ENCODE data around the gene VENTX. TPM values are rescaled to one million over a fixed set of nuclear protein-coding genes. Genes with fewer than 3 reads are reported as not detected.
"Not testable (repeated sequence)": the region's sequence is repeated elsewhere in the genome, so short reads cannot be mapped to it uniquely, and the experiment has no call there.

VENTX gene
- total and polyA plus RNA-seq, 9 donors = 0.04 to 0.24 (median 0.17) TPM

GRCh38 chr10:133226251-133226808 is 11.3 kb upstream of the VENTX start:
- H3K9me3 ChIP-seq (replicated peaks; ENCODE audit: control insufficient read depth, low read depth, low read length) = no peaks in the 10 kb centered on the region
- WGBS (ENCODE audit: insufficient coverage) = 51% methylated on average over 30 of the region's 30 CpGs
- no peak overlapping the region for H3K4me3 ChIP-seq (ENCODE audit: low read length)
- H3K4me1 ChIP-seq (ENCODE audit: control insufficient read depth, insufficient read depth, low read length) = no peaks in the 10 kb centered on the region
- H3K36me3 ChIP-seq (ENCODE audit: control insufficient read depth, insufficient read depth, low read length) = no peaks in the 10 kb centered on the region
- peaks cover 67% of the 10 kb centered on the region for H3K27me3 ChIP-seq (ENCODE audit: control insufficient read depth, insufficient read depth, low read length)
- no peak for DNase-seq
- no peak overlapping the region for H3K27ac ChIP-seq (ENCODE audit: low read length)

DNA sequence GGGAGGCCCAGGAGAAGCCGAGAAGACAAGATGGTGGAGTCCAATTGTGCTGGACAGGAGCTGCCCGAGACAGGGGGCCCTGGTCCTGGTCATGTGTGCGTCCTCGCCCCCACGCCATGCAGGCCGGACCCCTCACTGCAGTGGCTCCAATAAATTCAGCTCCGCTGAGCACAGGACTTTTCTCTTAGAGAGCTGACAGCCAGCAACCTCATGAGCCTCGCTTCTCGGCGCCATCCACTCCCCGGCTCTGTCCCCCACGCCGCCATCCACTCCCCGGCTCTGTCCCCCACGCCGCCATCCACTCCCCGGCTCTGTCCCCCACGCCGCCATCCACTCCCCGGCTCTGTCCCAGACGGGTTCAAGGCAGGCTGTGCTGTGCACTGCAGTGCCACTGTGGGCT is 10.4 kb upstream of the VENTX start:
- no peaks in the 10 kb centered on the region for H3K9me3 ChIP-seq (replicated peaks; ENCODE audit: control insufficient read depth, low read depth, low read length)
- DNase-seq = no peak
- WGBS (ENCODE audit: insufficient coverage) = 78% methylated on average over 21 of the region's 21 CpGs
- no peaks in the 10 kb centered on the region for H3K4me1 ChIP-seq (ENCODE audit: control insufficient read depth, insufficient read depth, low read length)
- peaks cover 73% of the 10 kb centered on the region for H3K27me3 ChIP-seq (ENCODE audit: control insufficient read depth, insufficient read depth, low read length)
- H3K4me3 ChIP-seq (ENCODE audit: low read length) = no peak overlapping the region
- no peak overlapping the region for H3K27ac ChIP-seq (ENCODE audit: low read length)
- no peaks in the 10 kb centered on the region for H3K36me3 ChIP-seq (ENCODE audit: control insufficient read depth, insufficient read depth, low read length)

GRCh38 chr10:133229265-133230043 is 8.2 kb upstream of the VENTX start:
- no peak overlapping the region for H3K27ac ChIP-seq (ENCODE audit: low read length)
- peaks cover 87% of the 10 kb centered on the region for H3K27me3 ChIP-seq (ENCODE audit: control insufficient read depth, insufficient read depth, low read length)

DNA sequence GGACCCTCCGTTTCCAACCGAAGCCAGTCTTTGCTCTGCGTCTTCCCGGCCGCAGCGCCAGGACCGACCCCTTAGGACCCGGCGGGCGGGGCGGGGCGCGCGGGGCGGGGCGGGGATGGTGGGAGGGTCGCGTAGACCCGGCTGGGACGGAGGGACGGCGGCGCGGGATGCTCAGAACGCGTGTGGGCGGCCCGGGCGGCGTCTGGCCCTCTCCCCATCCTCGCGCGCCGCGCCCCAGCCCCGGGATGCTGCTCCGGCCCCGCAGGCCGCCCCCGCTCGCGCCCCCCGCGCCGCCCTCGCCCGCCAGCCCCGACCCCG is 7.7 kb upstream of the VENTX start, which contains the start of gene UTF1:
UTF1 (plus strand) TSS at position 174 of the 318 bp plus-strand sequence; CDS start at position 246, 72 bp downstream.
- H3K4me3 ChIP-seq (ENCODE audit: low read length) = no peak within 1 kb of the TSS
- H3K4me1 ChIP-seq (ENCODE audit: control insufficient read depth, insufficient read depth, low read length) = no peaks in the 10 kb centered on the region
- H3K36me3 ChIP-seq (ENCODE audit: control insufficient read depth, insufficient read depth, low read length) = no peaks in the 10 kb centered on the region
- no peak for DNase-seq
- H3K9me3 ChIP-seq (replicated peaks; ENCODE audit: control insufficient read depth, low read depth, low read length) = no peaks in the 10 kb centered on the region
- H3K27me3 ChIP-seq (ENCODE audit: control insufficient read depth, insufficient read depth, low read length) = peaks cover 82% of the 10 kb centered on the region
- under 1% methylated on average over 33 of the region's 49 CpGs for WGBS (ENCODE audit: insufficient coverage)
- no peak within 1 kb of the TSS for H3K27ac ChIP-seq (ENCODE audit: low read length)

More at GRCh38 chr10:133229265-133230043, 8.2 kb upstream of the VENTX start:
- H3K9me3 ChIP-seq (replicated peaks; ENCODE audit: control insufficient read depth, low read depth, low read length) = no peaks in the 10 kb centered on the region
- no peak overlapping the region for H3K4me3 ChIP-seq (ENCODE audit: low read length)
- no peaks in the 10 kb centered on the region for H3K36me3 ChIP-seq (ENCODE audit: control insufficient read depth, insufficient read depth, low read length)
- DNase-seq = no peak
- 3% methylated on average over 57 of the region's 58 CpGs for WGBS (ENCODE audit: insufficient coverage)
- H3K4me1 ChIP-seq (ENCODE audit: control insufficient read depth, insufficient read depth, low read length) = no peaks in the 10 kb centered on the region

- H3K4me1 ChIP-seq (ENCODE audit: control insufficient read depth, insufficient read depth, low read length) = no peaks in the 10 kb centered on the region
- H3K9me3 ChIP-seq (replicated peaks; ENCODE audit: control insufficient read depth, low read depth, low read length) = no peaks in the 10 kb centered on the region
- DNase-seq = peak; percentile 27
- no peak overlapping the region for H3K4me3 ChIP-seq (ENCODE audit: low read length)
- H3K27ac ChIP-seq (ENCODE audit: low read length) = no peak overlapping the region
- H3K36me3 ChIP-seq (ENCODE audit: control insufficient read depth, insufficient read depth, low read length) = no peaks in the 10 kb centered on the region
- under 1% methylated on average over 119 of the region's 122 CpGs for WGBS (ENCODE audit: insufficient coverage)
- peaks cover 83% of the 10 kb centered on the region for H3K27me3 ChIP-seq (ENCODE audit: control insufficient read depth, insufficient read depth, low read length)
These were observed 7.1 kb upstream of the VENTX start for GRCh38 chr10:133230387-133231195.

DNA sequence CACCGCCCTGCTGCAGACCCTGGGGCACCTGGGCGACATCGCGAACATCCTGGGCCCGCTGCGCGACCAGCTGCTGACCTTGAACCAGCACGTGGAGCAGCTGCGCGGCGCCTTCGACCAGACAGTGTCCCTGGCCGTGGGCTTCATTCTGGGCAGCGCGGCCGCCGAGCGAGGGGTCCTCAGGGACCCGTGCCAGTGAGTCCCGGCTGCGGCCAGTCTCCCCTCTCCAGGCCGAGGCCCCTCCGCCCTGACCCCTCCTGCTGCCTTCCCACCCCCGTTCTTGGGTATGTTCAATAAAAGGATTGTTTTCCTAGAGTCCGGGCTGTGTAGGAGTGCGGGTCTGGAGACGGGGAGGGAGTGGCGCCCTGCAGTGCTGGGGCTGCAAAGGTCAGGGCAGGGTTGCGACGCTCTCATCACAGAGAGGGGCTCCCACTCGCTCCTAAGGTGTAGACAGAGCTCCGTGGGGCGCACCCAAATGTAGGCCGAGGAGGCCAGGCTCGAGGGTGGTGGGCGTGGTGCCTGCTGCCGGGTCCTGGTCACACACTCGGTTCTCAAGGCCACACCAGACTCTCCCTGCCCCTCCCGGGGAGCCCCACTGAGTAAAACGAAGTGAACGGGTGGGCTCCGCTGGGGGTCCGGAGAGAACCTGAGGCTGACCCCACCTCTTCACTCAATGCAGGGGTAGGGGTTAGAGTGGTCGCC is 6.3 kb upstream of the VENTX start:
- WGBS (ENCODE audit: insufficient coverage) = 13% methylated on average over 36 of the region's 44 CpGs
- no peaks in the 10 kb centered on the region for H3K36me3 ChIP-seq (ENCODE audit: control insufficient read depth, insufficient read depth, low read length)
- H3K27ac ChIP-seq (ENCODE audit: low read length) = no peak overlapping the region
- H3K4me3 ChIP-seq (ENCODE audit: low read length) = no peak overlapping the region
- peaks cover 3% of the 10 kb centered on the region for H3K4me1 ChIP-seq (ENCODE audit: control insufficient read depth, insufficient read depth, low read length)
- no peaks in the 10 kb centered on the region for H3K9me3 ChIP-seq (replicated peaks; ENCODE audit: control insufficient read depth, low read depth, low read length)
- no peak for DNase-seq
- H3K27me3 ChIP-seq (ENCODE audit: control insufficient read depth, insufficient read depth, low read length) = peaks cover 83% of the 10 kb centered on the region

GRCh38 chr10:133231946-133232574 is 5.6 kb upstream of the VENTX start:
- H3K27me3 ChIP-seq (ENCODE audit: control insufficient read depth, insufficient read depth, low read length) = peaks cover 83% of the 10 kb centered on the region

DNA sequence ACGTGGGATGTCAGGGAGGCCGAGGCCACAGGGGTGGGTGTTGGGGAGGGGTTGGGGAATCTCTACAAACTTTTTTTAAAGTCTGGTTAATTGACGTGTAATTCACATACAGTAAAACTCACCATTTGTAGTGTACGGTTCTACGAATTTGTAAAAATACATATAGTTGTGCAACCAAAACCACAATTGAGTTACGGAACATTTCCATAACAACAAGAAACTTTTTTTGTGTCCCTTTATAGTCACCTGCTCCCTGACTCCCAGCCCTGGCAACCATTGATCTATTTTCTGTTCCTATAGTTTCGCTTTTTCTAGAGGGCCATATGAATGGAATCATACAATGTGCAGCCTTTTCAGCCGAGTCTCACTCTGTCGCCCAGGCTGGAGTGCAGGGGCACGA is 2.9 kb upstream of the VENTX start:
- not testable (repeated sequence) for H3K27ac ChIP-seq (ENCODE audit: low read length); DNase-seq; H3K9me3 ChIP-seq (replicated peaks; ENCODE audit: control insufficient read depth, low read depth, low read length); H3K4me3 ChIP-seq (ENCODE audit: low read length); H3K36me3 ChIP-seq (ENCODE audit: control insufficient read depth, insufficient read depth, low read length)
- Histone ChIP-seq H3K27me3 (ENCODE audit: control insufficient read depth, insufficient read depth, low read length) (peaks cover 84% of the 10 kb centered on the region), H3K4me1 (ENCODE audit: control insufficient read depth, insufficient read depth, low read length) (peaks cover 13% of the 10 kb centered on the region)
- WGBS (ENCODE audit: insufficient coverage) = no CpG with 5 or more reads among the region's 10 CpGs

More at GRCh38 chr10:133231946-133232574, 5.6 kb upstream of the VENTX start:
- 40% methylated on average over 10 of the region's 11 CpGs for WGBS (ENCODE audit: insufficient coverage)
- Histone ChIP-seq H3K9me3 (replicated peaks; ENCODE audit: control insufficient read depth, low read depth, low read length) (no peaks in the 10 kb centered on the region), H3K36me3 (ENCODE audit: control insufficient read depth, insufficient read depth, low read length) (no peaks in the 10 kb centered on the region), H3K4me1 (ENCODE audit: control insufficient read depth, insufficient read depth, low read length) (peaks cover 4% of the 10 kb centered on the region), H3K4me3 (ENCODE audit: low read length) (no peak overlapping the region), H3K27ac (ENCODE audit: low read length) (no peak overlapping the region)
- DNase-seq = no peak

- H3K9me3 ChIP-seq (replicated peaks; ENCODE audit: control insufficient read depth, low read depth, low read length) = no peaks in the 10 kb centered on the region
- WGBS (ENCODE audit: insufficient coverage) = under 1% methylated on average over 43 of the region's 48 CpGs
- no peaks in the 10 kb centered on the region for H3K36me3 ChIP-seq (ENCODE audit: control insufficient read depth, insufficient read depth, low read length)
- peaks cover 13% of the 10 kb centered on the region for H3K4me1 ChIP-seq (ENCODE audit: control insufficient read depth, insufficient read depth, low read length)
- H3K27ac ChIP-seq (ENCODE audit: low read length) = no peak overlapping the region
- DNase-seq = no peak
- no peak overlapping the region for H3K4me3 ChIP-seq (ENCODE audit: low read length)
- H3K27me3 ChIP-seq (ENCODE audit: control insufficient read depth, insufficient read depth, low read length) = peaks cover 87% of the 10 kb centered on the region
These were observed 2.3 kb upstream of the VENTX start for GRCh38 chr10:133235265-133235855.

Measured in muscle of leg (tissue), 11 donors.